H9 (cell line): ENCODE data around the gene ZFAND3. TPM values are rescaled to one million over a fixed set of nuclear protein-coding genes. Genes with fewer than 3 reads are reported as not detected.

Source experiments
- DNase-seq: peaks from one replicate; pipeline ENCODE4 v3.0.0-alpha.2; 2017
- H2AFZ ChIP-seq: one replicate; pipeline ENCODE4 v1.6.1; 2013; ENCODE audit warnings: mild to moderate bottlenecking, low read length, control low read depth, moderate library complexity
- H2AK5ac ChIP-seq: 2 replicates; pipeline ENCODE4 v1.6.1; 2013; ENCODE audit warnings: low read length, control low read depth, mixed read lengths; ENCODE audit not compliant: insufficient read length
- H2BK120ac ChIP-seq: one replicate; pipeline ENCODE4 v1.6.1; 2013; ENCODE audit warnings: low read depth, mild to moderate bottlenecking, low read length, control low read depth, inconsistent platforms; ENCODE audit not compliant: poor library complexity, severe bottlenecking
- H2BK12ac ChIP-seq: 2 replicates; pipeline ENCODE4 v1.6.1; 2013; ENCODE audit warnings: low read length, control low read depth, mixed read lengths, low read depth; ENCODE audit not compliant: insufficient read length
- H2BK15ac ChIP-seq: 2 replicates; pipeline ENCODE4 v1.6.1; 2013; ENCODE audit warnings: low read depth, low read length, control low read depth
- H2BK20ac ChIP-seq: one replicate; pipeline ENCODE4 v1.6.1; 2013; ENCODE audit warnings: low read depth, mild to moderate bottlenecking, low read length, control low read depth, inconsistent platforms; ENCODE audit not compliant: poor library complexity, severe bottlenecking
- H2BK5ac ChIP-seq: 2 replicates; pipeline ENCODE4 v1.6.1; 2013; ENCODE audit warnings: low read length, control low read depth, mixed read lengths; ENCODE audit not compliant: insufficient read length
- H3K14ac ChIP-seq: 2 replicates; pipeline ENCODE4 v1.6.1; 2013; ENCODE audit warnings: low read length, control low read depth; ENCODE audit not compliant: insufficient read depth
- H3K18ac ChIP-seq: 2 replicates; pipeline ENCODE4 v1.6.1; 2013; ENCODE audit warnings: low read depth, mild to moderate bottlenecking, mixed read lengths, low read length, control low read depth; ENCODE audit not compliant: insufficient read length
- H3K23ac ChIP-seq: 2 replicates; pipeline ENCODE4 v1.6.1; 2013; ENCODE audit warnings: low read length, control low read depth, mixed read lengths, low read depth; ENCODE audit not compliant: insufficient read length
- H3K23me2 ChIP-seq: 2 replicates; pipeline ENCODE4 v1.6.1; 2013; ENCODE audit warnings: low read depth, mild to moderate bottlenecking, mixed read lengths, low read length, control low read depth; ENCODE audit not compliant: insufficient read length, poor library complexity, severe bottlenecking
- H3K27ac ChIP-seq: 2 replicates; pipeline ENCODE4 v1.5.1; 2013; ENCODE audit warnings: low read length, control low read depth, mixed read lengths, low read depth; ENCODE audit not compliant: insufficient read length
- H3K27me3 ChIP-seq: 2 replicates; pipeline ENCODE4 v1.6.1; 2013; ENCODE audit warnings: low read length, control low read depth, inconsistent platforms; ENCODE audit not compliant: insufficient read depth
- H3K4ac ChIP-seq: 2 replicates; pipeline ENCODE4 v1.6.1; 2013; ENCODE audit warnings: low read depth, mild to moderate bottlenecking, control low read depth, inconsistent platforms, low read length, moderate library complexity
- H3K4me1 ChIP-seq: 2 replicates; pipeline ENCODE4 v1.6.1; 2013; ENCODE audit warnings: low read length, control low read depth, inconsistent platforms; ENCODE audit not compliant: insufficient read depth
- H3K4me2 ChIP-seq: 2 replicates; pipeline ENCODE4 v1.6.1; 2013; ENCODE audit warnings: low read length, control low read depth, mixed read lengths; ENCODE audit not compliant: insufficient read length, insufficient read depth
- H3K56ac ChIP-seq: 2 replicates; pipeline ENCODE4 v1.6.1; 2013; ENCODE audit warnings: low read depth, mild to moderate bottlenecking, mixed read lengths, low read length, control low read depth; ENCODE audit not compliant: insufficient read length
- H3K79me1 ChIP-seq: 2 replicates; pipeline ENCODE4 v1.6.1; 2013; ENCODE audit warnings: low read depth, mild to moderate bottlenecking, moderate library complexity, low read length, control low read depth, inconsistent platforms; ENCODE audit not compliant: insufficient read depth, poor library complexity, severe bottlenecking
- H3K79me2 ChIP-seq: 2 replicates; pipeline ENCODE4 v1.6.1; 2013; ENCODE audit warnings: low read length, control low read depth, inconsistent platforms; ENCODE audit not compliant: insufficient read depth
- H3K9ac ChIP-seq: 2 replicates; pipeline ENCODE4 v1.6.1; 2013; ENCODE audit warnings: low read length, control low read depth, mixed read lengths; ENCODE audit not compliant: insufficient read length; ENCODE audit errors: extremely low read depth
- H3K9me3 ChIP-seq: one replicate; pipeline ENCODE4 v1.6.1; 2013; ENCODE audit warnings: low read depth, low read length, inconsistent platforms; ENCODE audit not compliant: control insufficient read depth
- H3T11ph ChIP-seq: one replicate; pipeline ENCODE4 v1.6.1; 2013; ENCODE audit warnings: mild to moderate bottlenecking, low read length, control low read depth, inconsistent platforms
- H4K20me1 ChIP-seq: one replicate; pipeline ENCODE4 v1.6.1; 2013; ENCODE audit not compliant: control insufficient read depth, insufficient read length, insufficient read depth
- H4K5ac ChIP-seq: 2 replicates; pipeline ENCODE4 v1.6.1; 2013; ENCODE audit warnings: low read depth, mild to moderate bottlenecking, mixed read lengths, low read length, control low read depth; ENCODE audit not compliant: insufficient read length
- H4K8ac ChIP-seq: replicated peaks from 2 replicates; pipeline ENCODE4 v1.6.1; 2013; ENCODE audit warnings: low read length, control low read depth, mixed read lengths, low read depth; ENCODE audit not compliant: insufficient read length
- H4K91ac ChIP-seq: 2 replicates; pipeline ENCODE4 v1.6.1; 2013; ENCODE audit warnings: low read depth, mild to moderate bottlenecking, moderate library complexity, mixed read lengths, low read length, control low read depth; ENCODE audit not compliant: insufficient read length
- H3K27ac Mint-ChIP-seq, 3 experiments: 2 replicates in 2 of 3; 3 replicates in 1 of 3; pipeline ENCODE4 v1.8.0; 2020 to 2021; ENCODE audit warnings: mixed read lengths in 3 of 3, mild to moderate bottlenecking in 1 of 3, moderate library complexity in 1 of 3
- H3K27me3 Mint-ChIP-seq: 2 replicates; pipeline ENCODE4 v1.8.0; 2021; ENCODE audit warnings: low read depth, mild to moderate bottlenecking, moderate library complexity, mixed read lengths
- H3K36me3 Mint-ChIP-seq, 3 experiments: 2 replicates in 2 of 3; 3 replicates in 1 of 3; pipeline ENCODE4 v1.8.0; 2020 to 2021; ENCODE audit warnings: low read depth in 3 of 3, mixed read lengths in 3 of 3; ENCODE audit not compliant: insufficient read depth in 1 of 3
- H3K4me1 Mint-ChIP-seq, 2 experiments: 2 replicates each; pipeline ENCODE4 v1.8.0; 2020; ENCODE audit warnings: mixed read lengths in 2 of 2
- H3K4me3 Mint-ChIP-seq, 2 experiments: 2 replicates in 1 of 2; 3 replicates in 1 of 2; pipeline ENCODE4 v1.8.0; 2020 to 2021; ENCODE audit warnings: mild to moderate bottlenecking in 2 of 2, mixed read lengths in 2 of 2, moderate library complexity in 1 of 2
- H3K9me3 Mint-ChIP-seq, 2 experiments: 2 replicates in 1 of 2; 3 replicates in 1 of 2; pipeline ENCODE4 v1.8.0; 2020; ENCODE audit warnings: mild to moderate bottlenecking in 2 of 2, mixed read lengths in 2 of 2, moderate library complexity in 1 of 2
- CTCF ChIP-seq: fragments of 200-600 bp; sonication (generic); conservative IDR thresholded peaks from 3 replicates; pipeline ENCODE4 v1.8.0; 2021; ENCODE audit warnings: antibody characterized with exemption, mild to moderate bottlenecking
- WGBS: extraction: QIAGEN DNeasy Blood & Tissue Kit; methylation state at CpG from one replicate; pipeline ENCODE4 v1.1.7; 2013; ENCODE audit warnings: missing lambda C conversion rate, low lambda C conversion rate, mixed read lengths; ENCODE audit not compliant: insufficient read length; ENCODE audit errors: extremely low coverage; 5-methylcytosine and 5-hydroxymethylcytosine counted together
- total RNA-seq: library from RNA; stranded (reverse); gene quantifications from 2 replicates; pipeline ENCODE4 v1.2.1, GENCODE V29; 2021

Gene ZFAND3
- total RNA-seq, 1 experiment from 2014 or later, result 57.7 TPM

GRCh38 chr6:38157905-38158304, 338.4 kb downstream of the ZFAND3 start:
- no peak overlapping the region for H3K18ac ChIP-seq
- Mint-ChIP-seq H3K27ac (peak overlapping the region in 2 of 3 experiments; percentile 27 to 34; a peak in 2 of 7 replicates), H3K27me3 (no peaks in the 10 kb centered on the region; the same call in 1 of the 2 replicates), H3K4me3 (no peak overlapping the region), H3K4me1 (peaks cover 2 to 9% of the 10 kb centered on the region in 2 experiments; a peak in 3 of 4 replicates), H3K9me3 (no peaks in the 10 kb centered on the region), H3K36me3 (peaks cover 0 to 12% (median 6%) of the 10 kb centered on the region in 3 experiments; a peak in 4 of 7 replicates)
- H3K9me3 ChIP-seq, result no peaks in the 10 kb centered on the region
- no peak overlapping the region for H4K91ac ChIP-seq
- H3K9ac ChIP-seq, result no peak overlapping the region
- DNase-seq, result no peak
- no peak overlapping the region for H4K5ac ChIP-seq
- no peaks in the 10 kb centered on the region for H3K27me3 ChIP-seq
- no peaks in the 10 kb centered on the region for H4K20me1 ChIP-seq
- no peak overlapping the region for H2AFZ ChIP-seq
- H3K79me2 ChIP-seq, result no peaks in the 10 kb centered on the region
- no peak overlapping the region for H4K8ac ChIP-seq
- H3K14ac ChIP-seq, result no peak overlapping the region; the same call in 1 of the 2 replicates
- H3T11ph ChIP-seq, result no peak overlapping the region
- H2BK120ac ChIP-seq, result no peak overlapping the region
- no peak overlapping the region for H3K4ac ChIP-seq
- H2BK20ac ChIP-seq, result no peak overlapping the region
- no peak overlapping the region for H3K4me2 ChIP-seq
- no peaks in the 10 kb centered on the region for H3K79me1 ChIP-seq
- no peak for TF ChIP-seq CTCF
- H3K4me1 ChIP-seq, result no peaks in the 10 kb centered on the region
- H3K27ac ChIP-seq, result no peak overlapping the region
- H3K23ac ChIP-seq, result no peak overlapping the region
- no peak overlapping the region for H2BK12ac ChIP-seq
- WGBS, result no CpG with 5 or more reads among the region's 11 CpGs
- H3K23me2 ChIP-seq, result no peaks in the 10 kb centered on the region
- H2BK5ac ChIP-seq, result no peak overlapping the region
- H2BK15ac ChIP-seq, result no peak overlapping the region
- H2AK5ac ChIP-seq, result no peak overlapping the region
- H3K56ac ChIP-seq, result no peak overlapping the region
